Loucy (cell line): Measurements from ENCODE around the gene SOBP.
"Not testable (repeated sequence)": the region's sequence is repeated elsewhere in the genome, so short reads cannot be mapped to it uniquely, and the experiment has no call there.

ENCODE experiments used
- H2AFZ ChIP-seq: fragments of 200-600 bp; sonication (generic); 2 replicates; pipeline ENCODE4 v1.6.0; 2016; ENCODE audit warnings: antibody characterized with exemption, mild to moderate bottlenecking, low read length, moderate library complexity
- H3F3A ChIP-seq: fragments of 200-600 bp; 2 replicates; pipeline ENCODE4 v1.6.0; 2016; ENCODE audit warnings: antibody characterized with exemption, low read depth, mild to moderate bottlenecking
- H3K27me3 ChIP-seq: fragments of 200-600 bp; sonication (generic); 2 replicates; pipeline ENCODE4 v1.6.1; 2014; ENCODE audit warnings: low read length, mild to moderate bottlenecking; ENCODE audit not compliant: insufficient read depth, poor library complexity, severe bottlenecking
- H3K36me3 ChIP-seq: fragments of 200-600 bp; sonication (generic); 2 replicates; pipeline ENCODE4 v1.6.1; 2016; ENCODE audit warnings: low read length; ENCODE audit not compliant: insufficient read depth
- H3K4me1 ChIP-seq: fragments of 200-600 bp; sonication (generic); 2 replicates; pipeline ENCODE4 v1.5.1; 2014; ENCODE audit warnings: low read length, mild to moderate bottlenecking; ENCODE audit not compliant: insufficient read depth, poor library complexity, severe bottlenecking
- H3K4me2 ChIP-seq: fragments of 200-600 bp; sonication (generic); 2 replicates; pipeline ENCODE4 v1.6.0; 2014; ENCODE audit warnings: antibody characterized with exemption, low read length, low read depth, mild to moderate bottlenecking; ENCODE audit not compliant: poor library complexity, severe bottlenecking
- H3K4me3 ChIP-seq: fragments of 200-600 bp; sonication (generic); 2 replicates; pipeline ENCODE4 v1.5.1; 2014; ENCODE audit warnings: low read length, mild to moderate bottlenecking, mixed read lengths; ENCODE audit not compliant: poor library complexity, severe bottlenecking
- H3K79me2 ChIP-seq: fragments of 200-600 bp; sonication (generic); 2 replicates; pipeline ENCODE4 v1.6.1; 2014; ENCODE audit warnings: low read length; ENCODE audit not compliant: insufficient read depth
- H3K9ac ChIP-seq: fragments of 200-600 bp; sonication (generic); 2 replicates; pipeline ENCODE4 v1.6.0; 2014; ENCODE audit warnings: mild to moderate bottlenecking, low read depth, low read length, moderate library complexity; ENCODE audit not compliant: poor library complexity, severe bottlenecking
- H3K9me2 ChIP-seq: fragments of 200-600 bp; sonication (generic); replicated peaks from 2 replicates; pipeline ENCODE4 v1.6.1; 2016; ENCODE audit warnings: low read depth, low read length, mixed read lengths
- H3K9me3 ChIP-seq: fragments of 200-600 bp; sonication (generic); 2 replicates; pipeline ENCODE4 v1.6.1; 2014; ENCODE audit warnings: mild to moderate bottlenecking, antibody characterized with exemption, low read length, low read depth; ENCODE audit not compliant: insufficient read depth
- H4K20me1 ChIP-seq: fragments of 200-600 bp; sonication (generic); 2 replicates; pipeline ENCODE4 v1.6.0; 2014; ENCODE audit warnings: antibody characterized with exemption, low read length, mild to moderate bottlenecking; ENCODE audit not compliant: insufficient read depth, poor library complexity, severe bottlenecking
- CTCF ChIP-seq: fragments of 200-600 bp; sonication (generic); conservative IDR thresholded peaks from 2 replicates; pipeline ENCODE4 v1.5.1; 2014; ENCODE audit warnings: mild to moderate bottlenecking, antibody characterized with exemption, low read length
- EZH2phosphoT487 ChIP-seq: fragments of 200-600 bp; IDR thresholded peaks from 2 replicates; pipeline ENCODE4 v1.6.1; 2018; ENCODE audit warnings: antibody characterized with exemption, mild to moderate bottlenecking, moderate library complexity, borderline replicate concordance

SOBP gene

GRCh38 chr6:107550906-107551305, 61.0 kb downstream of the SOBP start:
- no peaks in the 10 kb centered on the region for H3K27me3 ChIP-seq
- TF ChIP-seq EZH2phosphoT487 = no peak
- no peak; the same call in 1 of the 2 replicates for TF ChIP-seq CTCF
- no peaks in the 10 kb centered on the region for H4K20me1 ChIP-seq
- H3K4me3 ChIP-seq = peak overlapping the region; percentile 12
- no peaks in the 10 kb centered on the region for H3K9me2 ChIP-seq
- no peaks in the 10 kb centered on the region for H3K79me2 ChIP-seq
- H2AFZ ChIP-seq = no peak overlapping the region
- no peaks in the 10 kb centered on the region for H3K9me3 ChIP-seq
- H3K9ac ChIP-seq = no peak overlapping the region
- peaks cover 8% of the 10 kb centered on the region; the same call in 1 of the 2 replicates for H3K36me3 ChIP-seq
- H3F3A ChIP-seq = no peaks in the 10 kb centered on the region
- H3K4me2 ChIP-seq = peak overlapping the region; percentile 54
- peaks cover 22% of the 10 kb centered on the region for H3K4me1 ChIP-seq

- H3F3A ChIP-seq, H3K4me3 ChIP-seq, H3K27me3 ChIP-seq, H4K20me1 ChIP-seq, H3K4me2 ChIP-seq, H3K9ac ChIP-seq, H3K36me3 ChIP-seq, H3K9me2 ChIP-seq, H3K9me3 ChIP-seq, H3K79me2 ChIP-seq, H2AFZ ChIP-seq: not testable (repeated sequence)
- peaks cover 22% of the 10 kb centered on the region for H3K4me1 ChIP-seq
These were observed 63.2 kb downstream of the SOBP start for GRCh38 chr6:107553121-107553520.

GRCh38 chr6:107554326-107554725, 64.4 kb downstream of the SOBP start:
- H3K27me3 ChIP-seq = no peaks in the 10 kb centered on the region
- H3K9ac ChIP-seq = no peak overlapping the region
- H3K4me1 ChIP-seq = peaks cover 22% of the 10 kb centered on the region
- H4K20me1 ChIP-seq = no peaks in the 10 kb centered on the region
- H3K36me3 ChIP-seq = peaks cover 8% of the 10 kb centered on the region; the same call in 1 of the 2 replicates
- no peak for TF ChIP-seq EZH2phosphoT487
- no peak for TF ChIP-seq CTCF
- H3K79me2 ChIP-seq = no peaks in the 10 kb centered on the region
- H3K4me2 ChIP-seq = no peak overlapping the region
- no peak overlapping the region for H2AFZ ChIP-seq
- no peaks in the 10 kb centered on the region for H3K9me2 ChIP-seq
- H3F3A ChIP-seq = no peaks in the 10 kb centered on the region
- no peak overlapping the region for H3K4me3 ChIP-seq
- no peaks in the 10 kb centered on the region for H3K9me3 ChIP-seq

GRCh38 chr6:107554918-107555317, 65.0 kb downstream of the SOBP start:
- Histone ChIP-seq H3K9me3 (no peaks in the 10 kb centered on the region), H2AFZ (no peak overlapping the region), H3K9me2 (no peaks in the 10 kb centered on the region), H3K4me3 (no peak overlapping the region), H3F3A (no peaks in the 10 kb centered on the region), H3K9ac (no peak overlapping the region), H3K4me1 (peaks cover 16% of the 10 kb centered on the region), H3K4me2 (no peak overlapping the region), H3K27me3 (no peaks in the 10 kb centered on the region), H3K79me2 (no peaks in the 10 kb centered on the region), H3K36me3 (peaks cover 8% of the 10 kb centered on the region; the same call in 1 of the 2 replicates), H4K20me1 (no peaks in the 10 kb centered on the region)
- TF ChIP-seq CTCF (no peak), EZH2phosphoT487 (no peak)
